ENCODE data around the gene SLC25A6. TPM values are rescaled to one million over a fixed set of nuclear protein-coding genes. Genes with fewer than 3 reads are reported as not detected.

The SLC25A6 gene
- total and polyA plus RNA-seq, 7 experiments from 2014 or later = 238 to 597 (median 336) TPM

DNA sequence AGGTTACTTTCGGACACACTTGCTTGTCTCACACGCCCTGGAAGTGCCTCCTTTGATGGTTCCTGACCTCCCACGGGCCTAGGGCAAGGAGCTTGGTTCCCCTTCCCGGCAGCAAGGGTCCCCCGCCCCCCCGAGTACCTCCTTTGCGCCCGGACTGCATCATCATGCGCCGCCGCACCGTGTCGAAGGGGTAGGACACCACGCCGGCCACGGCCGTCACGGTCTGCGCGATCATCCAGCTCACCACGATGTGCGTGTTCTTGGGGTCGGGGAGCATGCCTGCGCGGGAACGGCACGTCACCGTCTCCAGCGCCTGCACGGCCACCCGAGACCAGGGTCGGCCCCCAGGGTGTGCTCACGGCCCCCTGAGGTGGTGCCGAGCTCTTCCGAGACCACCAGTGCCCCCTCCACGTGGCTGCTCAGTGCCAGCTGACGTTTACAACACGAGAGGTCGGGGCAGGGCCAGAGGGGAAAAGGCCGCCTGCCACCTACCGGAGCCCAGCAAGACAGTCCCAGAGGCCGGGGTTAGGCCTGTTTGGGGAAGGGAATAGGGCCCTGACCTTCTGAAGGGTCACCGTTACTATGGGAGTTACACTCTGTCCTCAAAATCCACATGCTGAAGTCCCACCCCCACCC, 4.7 kb downstream of the SLC25A6 start:
- H3K27me3 ChIP-seq (ENCODE audit: control insufficient read depth in 2 of 2, insufficient read depth in 2 of 2, low read length in 2 of 2) = no peaks in the 10 kb centered on the region
- H3K9me3 ChIP-seq (ENCODE audit: control insufficient read depth in 2 of 3, low read length in 3 of 3) = no peaks in the 10 kb centered on the region
- CTCF ChIA-PET = no interaction called here
- ATAC-seq (no peak), DNase-seq (no peak)
- peak overlapping the region in 4 of 10 donors; percentile 50 to 70 (median 58) for H3K4me3 Mint-ChIP-seq
- peaks cover 4 to 53% (median 28%) of the 10 kb centered on the region in 5 donors for H3K36me3 Mint-ChIP-seq
- H3K27me3 Mint-ChIP-seq = no peaks in the 10 kb centered on the region
- peaks cover 21 to 33% of the 10 kb centered on the region in 2 donors for H3K4me1 ChIP-seq (ENCODE audit: control insufficient read depth in 2 of 2, insufficient read depth in 2 of 2, low read length in 2 of 2)
- peaks cover 22 to 78% (median 42%) of the 10 kb centered on the region in 3 experiments for H3K36me3 ChIP-seq (ENCODE audit: control insufficient read depth in 2 of 3, insufficient read depth in 3 of 3, low read length in 3 of 3)
- H3K4me3 ChIP-seq (ENCODE audit: low read length) = no peak overlapping the region
- POLR2A ChIA-PET = no interaction called here
- peak overlapping the region in 3 of 9 donors; percentile 26 to 83 (median 28) for H3K27ac Mint-ChIP-seq
- peaks cover 9 to 43% (median 28%) of the 10 kb centered on the region in 7 donors for H3K4me1 Mint-ChIP-seq
- H3K27ac ChIP-seq (ENCODE audit: low read depth, low read length) = no peak overlapping the region
- H3K9me3 Mint-ChIP-seq = peaks cover 0 to 1% (median 0%) of the 10 kb centered on the region in 11 donors
- intact Hi-C loops (cut with micrococcal nuclease) = no loop called here

DNA sequence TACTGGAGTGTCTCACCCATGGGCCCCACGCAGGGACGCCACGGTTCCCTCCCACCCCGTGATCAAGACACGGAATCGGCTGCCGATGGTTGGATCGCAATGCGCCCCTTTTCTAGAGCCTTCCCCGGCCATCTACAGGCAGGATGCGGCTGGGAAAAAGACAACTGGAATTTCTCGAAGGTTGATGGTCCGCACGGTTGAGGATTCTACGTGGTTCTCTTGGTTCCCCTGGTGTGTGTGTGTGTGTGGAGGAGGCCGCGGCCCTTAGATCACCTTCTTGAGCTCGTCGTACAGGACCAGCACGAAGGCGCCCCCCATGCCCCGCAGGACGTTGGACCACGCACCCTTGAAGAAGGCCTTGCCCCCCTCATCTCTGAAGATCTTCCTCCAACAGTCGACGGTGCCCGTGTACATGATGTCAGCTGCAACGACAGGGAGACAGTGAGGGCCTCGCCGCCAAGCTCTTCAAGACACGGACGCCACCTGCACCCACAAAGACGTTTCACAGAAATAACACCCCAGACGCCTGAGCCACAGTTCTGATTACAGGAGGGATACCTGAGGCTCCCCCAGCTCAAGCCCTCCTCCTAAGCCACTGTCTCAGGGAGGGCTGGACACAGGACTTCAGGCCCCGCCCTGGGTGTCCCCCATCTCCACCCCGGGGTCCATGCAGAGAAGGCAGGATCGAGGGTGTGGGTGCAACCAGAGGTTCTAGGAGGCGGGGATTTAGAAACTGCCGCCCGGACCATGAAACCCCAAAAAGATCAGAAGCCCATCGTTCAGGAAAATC, 5.4 kb downstream of the SLC25A6 start:
- Histone ChIP-seq H3K4me1 (ENCODE audit: control insufficient read depth in 2 of 2, insufficient read depth in 2 of 2, low read length in 2 of 2) (peaks cover 21 to 33% of the 10 kb centered on the region in 2 donors), H3K36me3 (ENCODE audit: control insufficient read depth in 2 of 3, insufficient read depth in 3 of 3, low read length in 3 of 3) (peaks cover 22 to 74% (median 42%) of the 10 kb centered on the region in 3 experiments), H3K27me3 (ENCODE audit: control insufficient read depth in 2 of 2, insufficient read depth in 2 of 2, low read length in 2 of 2) (no peaks in the 10 kb centered on the region), H3K9me3 (ENCODE audit: control insufficient read depth in 2 of 3, low read length in 3 of 3) (no peaks in the 10 kb centered on the region), H3K27ac (ENCODE audit: low read depth, low read length) (no peak overlapping the region), H3K4me3 (ENCODE audit: low read length) (no peak overlapping the region)
- DNase-seq (no peak), ATAC-seq (no peak)
- ChIA-PET POLR2A (no interaction called here), CTCF (no interaction called here)
- H3K27ac Mint-ChIP-seq = peak overlapping the region in 1 of 9 donors; percentile 62
- intact Hi-C loops (cut with micrococcal nuclease) = no loop called here
- H3K4me1 Mint-ChIP-seq = peaks cover 9 to 43% (median 28%) of the 10 kb centered on the region in 7 donors
- H3K9me3 Mint-ChIP-seq = peaks cover 0 to 4% (median 0%) of the 10 kb centered on the region in 11 donors
- H3K36me3 Mint-ChIP-seq = peaks cover 4 to 53% (median 28%) of the 10 kb centered on the region in 5 donors
- no peaks in the 10 kb centered on the region for H3K27me3 Mint-ChIP-seq
- peak overlapping the region in 1 of 10 donors; percentile 10 for H3K4me3 Mint-ChIP-seq

DNA sequence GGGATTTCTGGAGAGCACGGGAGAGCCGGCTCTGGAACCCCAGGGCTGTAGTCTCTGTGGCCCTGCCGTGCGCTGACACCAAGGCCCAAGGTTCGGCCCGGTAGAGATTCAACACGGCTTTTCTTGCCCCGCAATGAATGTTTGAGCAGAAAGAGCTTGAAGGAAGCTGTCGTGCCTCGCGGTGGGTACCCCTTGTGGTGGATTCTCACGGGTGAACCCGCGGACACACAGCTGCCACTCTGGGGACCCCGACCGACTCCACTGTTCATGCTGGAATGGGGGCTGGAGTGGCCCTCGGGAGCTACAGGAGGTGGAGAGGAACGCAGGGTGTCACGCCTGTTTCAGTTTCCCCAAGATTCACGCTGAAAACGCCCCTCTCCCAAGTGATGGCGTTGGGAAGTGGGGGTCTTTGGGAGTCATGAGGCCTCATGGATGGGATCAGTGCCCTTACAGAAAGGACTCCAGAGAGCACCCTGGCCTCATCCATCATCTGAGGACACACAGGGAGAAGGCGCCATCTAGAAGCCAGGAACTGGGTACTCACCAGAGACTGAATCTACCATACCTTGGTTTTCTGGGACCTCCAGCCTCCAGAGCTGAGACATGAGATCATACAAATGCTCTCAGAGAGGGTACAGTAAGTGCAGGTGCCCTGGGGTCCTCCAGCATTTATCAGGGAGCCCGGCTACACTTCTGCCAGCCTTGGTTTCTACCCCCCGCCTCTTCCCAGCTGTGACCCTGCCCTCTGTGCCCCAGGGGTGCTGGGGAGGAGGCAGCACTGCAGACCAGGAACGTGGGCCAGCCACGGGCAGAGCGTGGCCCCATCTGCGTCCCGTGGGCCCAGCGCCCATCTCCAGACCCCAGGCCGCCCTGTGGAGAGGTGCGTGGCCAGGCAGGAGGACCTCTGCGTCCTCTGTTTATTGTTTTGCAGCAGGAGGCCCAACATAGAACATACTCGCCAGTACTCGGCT, 6.4 kb downstream of the SLC25A6 start:
- H3K4me3 ChIP-seq (ENCODE audit: low read length) = no peak overlapping the region
- H3K27me3 Mint-ChIP-seq = no peaks in the 10 kb centered on the region
- H3K4me1 Mint-ChIP-seq = peaks cover 9 to 35% (median 19%) of the 10 kb centered on the region in 7 donors
- H3K27ac Mint-ChIP-seq = no peak overlapping the region
- H3K27me3 ChIP-seq (ENCODE audit: control insufficient read depth in 2 of 2, insufficient read depth in 2 of 2, low read length in 2 of 2) = no peaks in the 10 kb centered on the region
- H3K27ac ChIP-seq (ENCODE audit: low read depth, low read length) = no peak overlapping the region
- H3K4me1 ChIP-seq (ENCODE audit: control insufficient read depth in 2 of 2, insufficient read depth in 2 of 2, low read length in 2 of 2) = peaks cover 13 to 26% of the 10 kb centered on the region in 2 donors
- ChIA-PET CTCF (no interaction called here), POLR2A (no interaction called here)
- peaks cover 22 to 73% (median 42%) of the 10 kb centered on the region in 3 experiments for H3K36me3 ChIP-seq (ENCODE audit: control insufficient read depth in 2 of 3, insufficient read depth in 3 of 3, low read length in 3 of 3)
- no peaks in the 10 kb centered on the region for H3K9me3 ChIP-seq (ENCODE audit: control insufficient read depth in 2 of 3, low read length in 3 of 3)
- H3K36me3 Mint-ChIP-seq = peaks cover 4 to 49% (median 28%) of the 10 kb centered on the region in 5 donors
- DNase-seq = no peak
- peaks cover 0 to 4% (median 0%) of the 10 kb centered on the region in 11 donors for H3K9me3 Mint-ChIP-seq
- intact Hi-C loops (cut with micrococcal nuclease) = no loop called here
- H3K4me3 Mint-ChIP-seq = peak overlapping the region in 1 of 10 donors; percentile 10
- ATAC-seq = peak; percentile 9

DNA sequence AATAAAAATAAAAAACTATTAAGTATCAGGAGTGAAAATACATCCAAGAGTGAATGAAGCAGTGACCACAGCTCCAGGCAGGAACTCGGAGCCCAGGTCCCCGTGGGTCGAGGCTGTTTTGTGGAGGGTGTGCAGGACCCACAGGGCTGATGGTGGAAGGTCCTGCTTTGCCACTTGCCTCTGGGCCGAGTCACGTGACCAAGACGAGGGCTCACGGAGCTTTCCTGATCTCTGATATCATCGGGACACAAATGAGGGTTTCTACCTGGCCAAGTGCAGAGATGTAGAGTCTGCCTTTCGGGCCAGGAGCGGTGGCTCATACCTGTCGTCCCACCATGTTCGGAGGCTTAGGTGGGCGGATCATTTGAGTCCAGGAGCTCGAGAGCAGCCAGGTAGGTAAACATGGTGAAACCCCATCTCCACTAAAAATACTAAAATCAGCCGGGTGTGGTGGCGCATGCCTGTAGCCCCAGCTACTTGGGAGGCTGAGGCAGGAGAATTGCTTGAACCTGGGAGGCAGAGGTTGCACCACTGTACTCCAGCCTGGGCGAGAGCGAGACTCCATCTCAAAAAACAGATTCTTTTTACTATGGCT, 7.2 kb downstream of the SLC25A6 start:
- ChIA-PET CTCF (no interaction called here), POLR2A (no interaction called here)
- no peak for ATAC-seq
- H3K9me3 ChIP-seq (ENCODE audit: control insufficient read depth in 2 of 3, low read length in 3 of 3) = no peaks in the 10 kb centered on the region
- peak overlapping the region in 1 of 10 donors; percentile 10 for H3K4me3 Mint-ChIP-seq
- peaks cover 4 to 49% (median 30%) of the 10 kb centered on the region in 5 donors for H3K36me3 Mint-ChIP-seq
- DNase-seq = no peak
- no peaks in the 10 kb centered on the region for H3K27me3 ChIP-seq (ENCODE audit: control insufficient read depth in 2 of 2, insufficient read depth in 2 of 2, low read length in 2 of 2)
- no peaks in the 10 kb centered on the region for H3K27me3 Mint-ChIP-seq
- H3K4me1 ChIP-seq (ENCODE audit: control insufficient read depth in 2 of 2, insufficient read depth in 2 of 2, low read length in 2 of 2) = peaks cover 10 to 18% of the 10 kb centered on the region in 2 donors
- no peak overlapping the region for H3K27ac ChIP-seq (ENCODE audit: low read depth, low read length)
- peaks cover 14 to 28% (median 23%) of the 10 kb centered on the region in 7 donors for H3K4me1 Mint-ChIP-seq
- H3K36me3 ChIP-seq (ENCODE audit: control insufficient read depth in 2 of 3, insufficient read depth in 3 of 3, low read length in 3 of 3) = peaks cover 22 to 65% (median 37%) of the 10 kb centered on the region in 3 experiments
- H3K4me3 ChIP-seq (ENCODE audit: low read length) = no peak overlapping the region
- peaks cover 0 to 6% (median 0%) of the 10 kb centered on the region in 11 donors for H3K9me3 Mint-ChIP-seq
- H3K27ac Mint-ChIP-seq = peak overlapping the region in 1 of 9 donors; percentile 45
- intact Hi-C loops (cut with micrococcal nuclease) = no loop called here

DNA sequence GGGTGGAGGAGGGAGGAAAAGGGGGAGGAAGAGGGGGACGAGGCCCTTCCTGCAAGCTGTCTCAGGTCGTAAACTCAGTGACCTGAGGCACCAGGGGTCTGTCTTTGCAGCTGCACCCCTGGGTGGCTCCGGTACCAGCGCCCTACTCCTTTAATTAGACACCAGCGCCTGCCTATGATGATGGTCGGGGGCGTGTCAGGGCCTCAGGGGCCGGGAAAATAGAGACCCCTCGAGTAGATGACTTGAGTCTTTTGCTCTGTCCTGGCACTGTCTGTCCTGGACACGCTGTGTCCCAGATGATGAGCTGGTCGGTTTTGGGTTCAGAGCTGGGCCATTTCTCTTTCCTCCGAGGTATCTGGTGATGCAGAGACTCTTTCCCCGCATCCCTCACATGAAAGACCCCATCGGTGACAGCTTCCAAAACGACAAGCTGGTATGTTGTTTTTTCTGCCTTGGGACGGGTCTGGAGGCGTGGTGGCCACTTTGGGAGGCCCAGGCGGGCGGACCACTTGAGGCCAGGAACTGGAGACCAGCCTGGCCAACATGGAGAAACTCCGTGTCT, 11.2 kb downstream of the SLC25A6 start:
- no peaks in the 10 kb centered on the region for H3K9me3 ChIP-seq (ENCODE audit: control insufficient read depth in 2 of 3, low read length in 3 of 3)
- Mint-ChIP-seq H3K27me3 (no peaks in the 10 kb centered on the region), H3K4me3 (no peak overlapping the region), H3K9me3 (peaks cover 0 to 6% (median 0%) of the 10 kb centered on the region in 11 donors), H3K4me1 (peaks cover 0 to 6% (median 4%) of the 10 kb centered on the region in 7 donors), H3K36me3 (peaks cover 0 to 16% (median 11%) of the 10 kb centered on the region in 5 donors), H3K27ac (peak overlapping the region in 1 of 9 donors; percentile 43)
- ChIA-PET CTCF (no interaction called here), POLR2A (no interaction called here)
- no peak overlapping the region for H3K27ac ChIP-seq (ENCODE audit: low read depth, low read length)
- H3K36me3 ChIP-seq (ENCODE audit: control insufficient read depth in 2 of 3, insufficient read depth in 3 of 3, low read length in 3 of 3) = peaks cover 0 to 25% (median 0%) of the 10 kb centered on the region in 3 experiments
- no peak for DNase-seq
- intact Hi-C loops (cut with micrococcal nuclease) = no loop called here
- H3K27me3 ChIP-seq (ENCODE audit: control insufficient read depth in 2 of 2, insufficient read depth in 2 of 2, low read length in 2 of 2) = no peaks in the 10 kb centered on the region
- no peaks in the 10 kb centered on the region for H3K4me1 ChIP-seq (ENCODE audit: control insufficient read depth in 2 of 2, insufficient read depth in 2 of 2, low read length in 2 of 2)
- peak; percentile 5 for ATAC-seq
- H3K4me3 ChIP-seq (ENCODE audit: low read length) = no peak overlapping the region
